Endothelial cell of umbilical vein (primary cell): ENCODE results near the gene C6orf132. TPM values are rescaled to one million over a fixed set of nuclear protein-coding genes. Genes with fewer than 3 reads are reported as not detected.

Experiments used
- BruUV-seq: library from RNA; stranded (reverse); fragments of 400-500 nt; replicated peaks from 2 replicates; lab custom pipeline; 2021; lab: Mats Ljungman, UMichigan
- CTCF ChIA-PET: fragments of 300-600, 350-600 bp; sonication (Branson Sonifier 250); formaldehyde crosslinking; loops from one replicate; lab custom pipeline; 2021; ENCODE audit warnings: antibody characterized with exemption, inconsistent platforms; lab: Charles Lee
- POLR2A ChIA-PET: fragments of 300-600, 350-600 bp; sonication (Branson Sonifier 250); formaldehyde crosslinking; loops from one replicate; lab custom pipeline; 2021; ENCODE audit warnings: antibody characterized with exemption, inconsistent platforms; lab: Charles Lee
- DNase-seq: peaks from one replicate; pipeline ENCODE4 v3.0.0-alpha.2; 2011; ENCODE audit warnings: low read depth, low spot score
- FAIRE-seq: peaks from 2 replicates; lab custom pipeline; 2011; peaks lifted over from hg19 to GRCh38; lab: Jason Lieb, UNC
- H2AFZ ChIP-seq: 2 replicates; pipeline ENCODE4 v1.6.0; 2012; ENCODE audit warnings: low read depth, low read length, control low read depth, inconsistent platforms
- H3K27ac ChIP-seq: 2 replicates; pipeline ENCODE4 v1.5.1; 2011; ENCODE audit warnings: low read depth, mild to moderate bottlenecking, control low read depth, low read length, moderate library complexity; ENCODE audit not compliant: insufficient read depth
- H3K27me3 ChIP-seq, 2 experiments: 2 replicates each; pipeline versions ENCODE4 v1.6.0 to v1.6.1; 2011; ENCODE audit warnings: low read length in 2 of 2, mixed read lengths in 1 of 2; ENCODE audit not compliant: control insufficient read depth in 2 of 2, insufficient read depth in 2 of 2
- H3K36me3 ChIP-seq, 2 experiments: 2 replicates in 1 of 2; 3 replicates in 1 of 2; pipeline ENCODE4 v1.5.1; 2011; ENCODE audit warnings: low read length in 2 of 2, mild to moderate bottlenecking in 1 of 2, moderate library complexity in 1 of 2; ENCODE audit not compliant: control insufficient read depth in 2 of 2, insufficient read depth in 2 of 2; ENCODE audit errors: extremely low read depth in 1 of 2
- H3K4me1 ChIP-seq: 3 replicates; pipeline ENCODE4 v1.5.1; 2011; ENCODE audit warnings: mild to moderate bottlenecking, low read length; ENCODE audit not compliant: control insufficient read depth, insufficient read depth; ENCODE audit errors: extremely low read depth
- H3K4me2 ChIP-seq: 2 replicates; pipeline ENCODE4 v1.6.1; 2011; ENCODE audit warnings: low read length, control low read depth, mixed read lengths; ENCODE audit not compliant: insufficient read depth
- H3K4me3 ChIP-seq, 3 experiments: fragments of 200-600 bp in 1 of 3; sonication (generic), shearing (Covaris generic) in 1 of 3; replicated peaks in 1 of 3; 2 replicates each; pipeline ENCODE4 v1.5.1; 2011 to 2016; ENCODE audit warnings: control low read depth in 3 of 3, low read length in 3 of 3, mild to moderate bottlenecking in 2 of 3, inconsistent platforms in 1 of 3, low read depth in 1 of 3, moderate library complexity in 1 of 3; ENCODE audit not compliant: insufficient read depth in 1 of 3
- H3K79me2 ChIP-seq: 2 replicates; pipeline ENCODE4 v1.6.0; 2012; ENCODE audit warnings: low read length, inconsistent platforms; ENCODE audit not compliant: control insufficient read depth, insufficient read depth
- H3K9ac ChIP-seq: replicated peaks from 2 replicates; pipeline ENCODE3; 2011; ENCODE audit warnings: low read length, control low read depth; ENCODE audit not compliant: insufficient read depth; ENCODE audit errors: extremely low read depth
- H3K9me1 ChIP-seq: replicated peaks from 3 replicates; pipeline ENCODE4 v1.6.0; 2011; ENCODE audit warnings: mild to moderate bottlenecking, low read length; ENCODE audit not compliant: control insufficient read depth, insufficient read depth; ENCODE audit errors: extremely low read depth
- H3K9me3 ChIP-seq: replicated peaks from 2 replicates; pipeline ENCODE4 v1.5.1; 2012; ENCODE audit warnings: low read length, inconsistent platforms; ENCODE audit not compliant: control insufficient read depth, insufficient read depth
- H4K20me1 ChIP-seq: replicated peaks from 2 replicates; pipeline ENCODE3; 2011; ENCODE audit warnings: mild to moderate bottlenecking, low read length; ENCODE audit not compliant: control insufficient read depth, insufficient read depth; ENCODE audit errors: extremely low read depth
- CTCF ChIP-seq, 2 donors: IDR thresholded peaks; 1 replicate in 1 of 2; 2 replicates in 1 of 2; pipeline ENCODE4 v1.5.1; 2011; ENCODE audit warnings: low read length in 2 of 2, mild to moderate bottlenecking in 2 of 2, moderate library complexity in 2 of 2, control low read depth in 1 of 2, inconsistent platforms in 1 of 2, low read depth in 1 of 2; ENCODE audit not compliant: insufficient read depth in 1 of 2; ENCODE audit errors: extremely low read depth in 1 of 2
- EZH2 ChIP-seq: IDR thresholded peaks from 2 replicates; pipeline ENCODE4 v1.6.1; 2012; ENCODE audit warnings: borderline replicate concordance, low read depth, mild to moderate bottlenecking, moderate library complexity, low read length, inconsistent platforms; ENCODE audit not compliant: severe bottlenecking
- FOS ChIP-seq: IDR thresholded peaks from 2 replicates; pipeline ENCODE4 v1.6.1; 2011; ENCODE audit warnings: mild to moderate bottlenecking, low read length, moderate library complexity, borderline replicate concordance; ENCODE audit not compliant: insufficient read depth
- GATA2 ChIP-seq: IDR thresholded peaks from 2 replicates; pipeline ENCODE4 v1.7.0; 2011; ENCODE audit warnings: low read depth, mild to moderate bottlenecking, moderate library complexity, mixed read lengths, low read length; ENCODE audit not compliant: insufficient read length, insufficient read depth
- JUN ChIP-seq: IDR thresholded peaks from 2 replicates; pipeline ENCODE4 v1.6.1; 2011; ENCODE audit warnings: borderline replicate concordance, low read depth; ENCODE audit not compliant: insufficient read length, insufficient read depth
- MAX ChIP-seq: IDR thresholded peaks from 2 replicates; pipeline ENCODE4 v1.6.1; 2011; ENCODE audit not compliant: insufficient read depth, insufficient read length
- MYC ChIP-seq: IDR thresholded peaks from one replicate; pipeline ENCODE4 v1.6.1; 2011; ENCODE audit warnings: mild to moderate bottlenecking, low read depth, low read length
- POLR2A ChIP-seq: IDR thresholded peaks from 2 replicates; pipeline ENCODE4 v1.6.1; 2012; ENCODE audit warnings: low read depth, mild to moderate bottlenecking, control low read depth, low read length
- POLR2AphosphoS5 ChIP-seq: IDR thresholded peaks from 2 replicates; pipeline ENCODE4 v1.6.1; 2012; ENCODE audit warnings: low read depth, mild to moderate bottlenecking, control low read depth, low read length, moderate library complexity; ENCODE audit not compliant: insufficient read depth
- dilution Hi-C: fragments of 300-500 bp; cut with MboI; formaldehyde crosslinking; loops from one replicate; pipeline ENCODE4 v1.15.0; 2019; ENCODE audit warnings: low sequenced_read_pairs; ENCODE audit not compliant: extremely low pct_ligation_motif_present
- intact Hi-C: fragments of 100-400 bp; cut with micrococcal nuclease; formaldehyde crosslinking; loops from one replicate; pipeline ENCODE4 v1.10.0; 2022
- polyA plus RNA-seq, 4 experiments: library from polyadenylated mRNA; depleted of rRNA in 3 of 4; stranded (reverse) in 3 of 4; unstranded in 1 of 4; fragments of >200 nt; gene quantifications; 2 replicates each; pipeline versions ENCODE4 v1.2.1 to v1.2.3, GENCODE V29; 2011 to 2012; ENCODE audit warnings: missing spikeins in 1 of 4
- total RNA-seq: library from RNA; stranded (reverse); gene quantifications from 2 replicates; pipeline ENCODE4 v1.2.3, GENCODE V29; 2021

The C6orf132 gene
- total and polyA plus RNA-seq, 2 donors (not counting 3 experiments of a cell fraction or from before 2014, with no cell fraction given), result 0.15 to 0.71 TPM

- FAIRE-seq (no peak), DNase-seq (no peak)
- Histone ChIP-seq H3K36me3 (no peaks in the 10 kb centered on the region), H3K4me1 (peaks cover 2% of the 10 kb centered on the region), H3K9me1 (no peaks in the 10 kb centered on the region), H3K4me3 (no peak overlapping the region), H2AFZ (no peak overlapping the region), H4K20me1 (no peaks in the 10 kb centered on the region), H3K9me3 (no peaks in the 10 kb centered on the region), H3K27me3 (peaks cover 0 to 2% of the 10 kb centered on the region in 2 experiments), H3K4me2 (no peak overlapping the region), H3K79me2 (no peaks in the 10 kb centered on the region), H3K9ac (no peak overlapping the region), H3K27ac (no peak overlapping the region)
- no TSS peak for BruUV-seq
- intact Hi-C loops (no loop called here), dilution Hi-C loops (no loop called here)
- ChIA-PET CTCF (interaction anchor here (1.7 to 2.4 kb wide), 2 partner anchors 9 to 33 kb away, joined by 5 to 13 read pairs; no protein-coding TSS in a partner anchor), POLR2A (no interaction called here)
- TF ChIP-seq POLR2AphosphoS5 (no peak), FOS (no peak), EZH2 (no peak), POLR2A (no peak), CTCF (IDR thresholded peaks at IDR 0.05; ENCODE audit: extremely low read depth in 1 of 2, insufficient read depth in 1 of 2, low read depth in 1 of 2, low read length in 2 of 2) (no peak), JUN (no peak), GATA2 (no peak), MAX (no peak), MYC (no peak)
Measured at GRCh38 chr6:42095094-42095493, 47.3 kb downstream of the C6orf132 start.
